Measurements from ENCODE around the gene RCE1.
"Not testable (repeated sequence)": the region's sequence is repeated elsewhere in the genome, so short reads cannot be mapped to it uniquely, and the experiment has no call there.

The RCE1 gene

GRCh38 chr11:66842896-66843775, at the start of gene RCE1:
RCE1 (plus strand) TSS chr11:66843441; CDS start chr11:66843456, 15 bp downstream.
- peak; percentile 87 to 90 for DNase-seq

GRCh38 chr11:66799815-66800214, 43.4 kb upstream of the RCE1 start:
- not testable (repeated sequence) for DNase-seq

GRCh38 chr11:66800720-66801428, 42.4 kb upstream of the RCE1 start:
- DNase-seq = no peak

GRCh38 chr11:66809592-66809991, 33.6 kb upstream of the RCE1 start:
- DNase-seq = no peak

GRCh38 chr11:66810576-66811185, 32.6 kb upstream of the RCE1 start:
- no peak for DNase-seq

GRCh38 chr11:66814678-66815077, 28.6 kb upstream of the RCE1 start:
- DNase-seq = no peak

GRCh38 chr11:66815646-66816045, 27.6 kb upstream of the RCE1 start:
- DNase-seq = no peak

GRCh38 chr11:66818231-66818955, 24.8 kb upstream of the RCE1 start:
- no peak for DNase-seq

- no peak for DNase-seq
Measured at GRCh38 chr11:66820381-66820780, 22.9 kb upstream of the RCE1 start.

- no peak for DNase-seq
Measured at GRCh38 chr11:66820901-66821300, 22.3 kb upstream of the RCE1 start.

- no peak for DNase-seq
Measured at GRCh38 chr11:66823700-66824099, 19.5 kb upstream of the RCE1 start.

- DNase-seq = not testable (repeated sequence)
Measured at GRCh38 chr11:66824573-66824972, 18.7 kb upstream of the RCE1 start.

GRCh38 chr11:66834539-66834845, 8.7 kb upstream of the RCE1 start:
- no peak for DNase-seq

- DNase-seq = no peak
Measured at GRCh38 chr11:66834943-66835342, 8.3 kb upstream of the RCE1 start.

- no peak for DNase-seq
Measured at GRCh38 chr11:66835768-66836405, 7.4 kb upstream of the RCE1 start.

GRCh38 chr11:66840317-66841091, 2.7 kb upstream of the RCE1 start:
- no peak for DNase-seq

- no peak for DNase-seq
Measured at GRCh38 chr11:66841861-66842260, 1.4 kb upstream of the RCE1 start.

GRCh38 chr11:66842501-66842895, 743 bp upstream of the RCE1 start:
- DNase-seq = no peak

GRCh38 chr11:66843776-66844495, 695 bp downstream of the RCE1 start:
- DNase-seq = no peak

- DNase-seq = no peak
Measured at GRCh38 chr11:66844496-66845142, 1.4 kb downstream of the RCE1 start.

Data from stimulated activated CD4-positive, alpha-beta T cell treated with anti-CD3 and anti-CD28 coated beads, Interleukin-2, amount 100 ng/mL, for 48 hours (primary cell).